HEK293 (cell line): ENCODE data around the gene TXNDC8.

Experiments used
- BCL11A ChIP-seq: fragments of 450-650 bp; formaldehyde crosslinking; IDR thresholded peaks from 2 replicates; pipeline ENCODE4 v1.5.1; 2016; ENCODE audit warnings: low read depth, missing biosample characterization, missing genetic modification characterization
- CTCF ChIP-seq: fragments of 450-650 bp; formaldehyde crosslinking; IDR thresholded peaks from 2 replicates; pipeline ENCODE4 v1.5.1; 2016; ENCODE audit warnings: missing biosample characterization, missing genetic modification characterization
- KLF16 ChIP-seq: fragments of 450-650 bp; formaldehyde crosslinking; IDR thresholded peaks from 2 replicates; pipeline ENCODE4 v1.5.1; 2017; ENCODE audit warnings: missing biosample characterization, missing genetic modification characterization
- REST ChIP-seq: fragments of 450-650 bp; formaldehyde crosslinking; IDR thresholded peaks from 2 replicates; pipeline ENCODE4 v1.5.1; 2016; ENCODE audit warnings: missing biosample characterization, missing genetic modification characterization
- YY1 ChIP-seq: fragments of 450-650 bp; formaldehyde crosslinking; IDR thresholded peaks from 2 replicates; pipeline ENCODE4 v1.5.1; 2018; ENCODE audit warnings: missing biosample characterization, missing genetic modification characterization
- ZBTB1 ChIP-seq: fragments of 450-650 bp; formaldehyde crosslinking; IDR thresholded peaks from 2 replicates; pipeline ENCODE4 v1.5.1; 2016; ENCODE audit warnings: missing biosample characterization, missing genetic modification characterization
- ZNF302 ChIP-seq: fragments of 450-650 bp; formaldehyde crosslinking; IDR thresholded peaks from 2 replicates; pipeline ENCODE4 v1.5.1; 2016; ENCODE audit warnings: missing biosample characterization, missing genetic modification characterization, low read depth
- ZNF341 ChIP-seq: fragments of 450-650 bp; formaldehyde crosslinking; IDR thresholded peaks from 2 replicates; pipeline ENCODE4; 2016; ENCODE audit warnings: low read depth, missing biosample characterization, missing genetic modification characterization
- ZNF580 ChIP-seq: fragments of 450-650 bp; formaldehyde crosslinking; IDR thresholded peaks from 2 replicates; pipeline ENCODE4 v1.5.1; 2016; ENCODE audit warnings: missing biosample characterization, missing genetic modification characterization
- ZNF785 ChIP-seq: fragments of 450-650 bp; formaldehyde crosslinking; IDR thresholded peaks from 2 replicates; pipeline ENCODE4 v1.5.1; 2016; ENCODE audit warnings: missing biosample characterization, missing genetic modification characterization

- TF ChIP-seq CTCF (tag by site-specific recombination) (no peak), ZNF302 (tag by site-specific recombination) (no peak), BCL11A (no peak), REST (tag by site-specific recombination) (no peak), YY1 (tag by site-specific recombination) (no peak), ZBTB1 (tag by site-specific recombination) (no peak), ZNF785 (no peak), KLF16 (tag by site-specific recombination) (no peak), ZNF341 (no peak), ZNF580 (tag by site-specific recombination) (no peak)
These were observed 70.9 kb downstream of the TXNDC8 start for GRCh38 chr9:110266795-110267194.
